HFF-Myc (cell line): ENCODE measurements around the gene KIRREL3.

Experiments
- DNase-seq: peaks from one replicate; pipeline ENCODE4 v3.0.0-alpha.2; 2011; ENCODE audit warnings: low read depth; ENCODE audit errors: extremely low read depth
- H3K4me3 ChIP-seq: replicated peaks from 2 replicates; pipeline ENCODE4 v1.5.1; 2011; ENCODE audit warnings: low read depth, mild to moderate bottlenecking, control low read depth, low read length
- CTCF ChIP-seq: IDR thresholded peaks from 2 replicates; pipeline ENCODE4 v1.5.1; 2012; ENCODE audit warnings: mild to moderate bottlenecking, low read depth, low read length, control low read depth; ENCODE audit errors: missing control alignments

Gene KIRREL3

GRCh38 chr11:127000981-127001380 lies 411 bp upstream of the KIRREL3 start:
- H3K4me3 ChIP-seq: peak overlapping the region; percentile 55
- no peak for DNase-seq
- TF ChIP-seq CTCF: no peak

GRCh38 chr11:126999366-126999765 lies 1.2 kb downstream of the KIRREL3 start:
- no peak overlapping the region for H3K4me3 ChIP-seq
- no peak for DNase-seq
- no peak for TF ChIP-seq CTCF

- no peak for TF ChIP-seq CTCF
- H3K4me3 ChIP-seq: no peak overlapping the region
- no peak for DNase-seq
Measured at GRCh38 chr11:126997641-126998040, 2.9 kb downstream of the KIRREL3 start.

GRCh38 chr11:126997196-126997595 lies 3.4 kb downstream of the KIRREL3 start:
- no peak overlapping the region for H3K4me3 ChIP-seq
- no peak for TF ChIP-seq CTCF
- no peak for DNase-seq

GRCh38 chr11:126996036-126996804 lies 4.3 kb downstream of the KIRREL3 start:
- DNase-seq: no peak
- no peak overlapping the region for H3K4me3 ChIP-seq
- no peak for TF ChIP-seq CTCF

- TF ChIP-seq CTCF: no peak
Measured at GRCh38 chr11:126993599-126993998, 7.0 kb downstream of the KIRREL3 start.

GRCh38 chr11:126992804-126993111 lies 7.8 kb downstream of the KIRREL3 start:
- no peak for DNase-seq

More at GRCh38 chr11:126993599-126993998, 7.0 kb downstream of the KIRREL3 start:
- DNase-seq: no peak
- no peak overlapping the region for H3K4me3 ChIP-seq

More at GRCh38 chr11:126992804-126993111, 7.8 kb downstream of the KIRREL3 start:
- H3K4me3 ChIP-seq: no peak overlapping the region
- no peak for TF ChIP-seq CTCF
